MM.1S (cell line): Measurements from ENCODE around the gene HHIPL1.

ENCODE experiments used
- CTCF ChIP-seq: fragments of 300-600 bp; sonication (generic); IDR thresholded peaks from 2 replicates; pipeline ENCODE4 v1.5.1; 2016; ENCODE audit warnings: antibody characterized with exemption, low read length, mixed read lengths
- EZH2 ChIP-seq: fragments of 300-600 bp; sonication (generic); optimal IDR thresholded peaks from 2 replicates; pipeline ENCODE3; 2017; ENCODE audit warnings: low read depth, mild to moderate bottlenecking, antibody characterized with exemption, low read length, mixed read lengths

DNA sequence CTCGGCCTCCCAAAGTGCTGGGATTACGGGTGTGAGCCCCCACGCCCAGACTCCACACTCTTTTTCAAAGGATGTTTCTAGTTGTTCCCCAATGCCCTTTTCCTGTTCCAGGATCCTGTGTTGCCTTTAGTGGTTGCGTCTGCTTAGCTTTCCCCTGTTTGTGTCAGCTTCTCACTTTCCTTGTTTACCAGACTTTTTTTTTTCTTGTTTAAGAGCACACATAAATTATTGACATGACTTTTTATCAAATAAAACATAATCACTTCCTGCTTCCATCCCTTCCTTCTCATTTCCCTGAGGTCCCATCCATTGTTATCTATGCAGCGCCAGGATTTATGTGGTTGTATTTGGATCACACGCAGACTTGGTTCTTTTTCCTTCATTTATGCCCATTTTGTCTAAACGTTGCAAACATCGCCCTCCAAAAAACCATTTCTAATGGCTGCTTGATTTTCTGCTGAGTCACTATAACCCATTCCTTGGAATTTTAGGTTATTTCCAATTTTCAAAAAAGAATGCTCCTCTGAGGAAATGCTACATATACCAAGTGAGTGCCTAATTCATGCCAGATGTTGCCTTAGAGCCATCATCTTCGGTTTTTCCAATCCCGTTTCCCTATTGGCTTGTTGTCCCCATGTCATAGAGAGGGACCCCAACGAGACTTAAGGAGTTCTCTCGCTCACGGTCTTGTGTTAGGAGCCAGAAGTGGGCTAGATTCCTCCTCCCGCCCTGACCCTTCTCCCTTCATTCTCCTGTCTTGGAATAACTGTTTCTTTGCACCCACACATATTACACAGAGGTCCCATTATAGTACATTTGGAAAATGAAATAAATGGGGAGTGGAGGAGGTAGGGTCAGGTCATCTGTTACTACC is 25.7 kb downstream of the HHIPL1 start:
- TF ChIP-seq CTCF, result no peak
- no peak for TF ChIP-seq EZH2
